ENCODE data around the gene ABCC11.
"Not testable (repeated sequence)": the region's sequence is repeated elsewhere in the genome, so short reads cannot be mapped to it uniquely, and the experiment has no call there.

The ABCC11 gene

GRCh38 chr16:48250520-48251278 lies 3.4 kb upstream of the ABCC11 start:
- no peak for DNase-seq

GRCh38 chr16:48246066-48246465 lies 1.3 kb downstream of the ABCC11 start:
- no peak for DNase-seq

- DNase-seq = no peak
These were observed 2.5 kb downstream of the ABCC11 start for GRCh38 chr16:48244863-48245195.

- DNase-seq = peak in 55 of 56 donors; percentile 28 to 95 (median 86)
These were observed 3.1 kb downstream of the ABCC11 start, which contains the start of gene LONP2 for GRCh38 chr16:48244080-48244862. TSS of gene LONP2 (plus strand) at chr16:48244300. CDS start at chr16:48244389, 89 bp downstream.

GRCh38 chr16:48240147-48240546 lies 7.2 kb downstream of the ABCC11 start:
- not testable (repeated sequence) for DNase-seq

- DNase-seq = no peak
These were observed 11.1 kb downstream of the ABCC11 start for GRCh38 chr16:48236286-48236685.

- DNase-seq = no peak
These were observed 11.7 kb downstream of the ABCC11 start for GRCh38 chr16:48235556-48236136.

- DNase-seq = no peak
These were observed 12.2 kb downstream of the ABCC11 start for GRCh38 chr16:48235058-48235555.

- no peak for DNase-seq
These were observed 12.7 kb downstream of the ABCC11 start for GRCh38 chr16:48234630-48235029.

- DNase-seq = no peak
These were observed 14.8 kb downstream of the ABCC11 start for GRCh38 chr16:48232493-48233040.

- DNase-seq = peak in 7 of 56 donors; percentile 1 to 7 (median 3)
These were observed 15.4 kb downstream of the ABCC11 start for GRCh38 chr16:48231727-48232492.

GRCh38 chr16:48225456-48225855 lies 21.9 kb downstream of the ABCC11 start:
- no peak for DNase-seq

- DNase-seq = no peak
These were observed 23.8 kb downstream of the ABCC11 start for GRCh38 chr16:48223490-48223889.

- no peak for DNase-seq
These were observed 26.4 kb downstream of the ABCC11 start for GRCh38 chr16:48220891-48221290.

- no peak for DNase-seq
These were observed 28.9 kb downstream of the ABCC11 start for GRCh38 chr16:48218473-48218872.

GRCh38 chr16:48217708-48218107 lies 29.6 kb downstream of the ABCC11 start:
- no peak for DNase-seq

- DNase-seq = no peak
These were observed 31.6 kb downstream of the ABCC11 start for GRCh38 chr16:48215738-48216137.

GRCh38 chr16:48212033-48212432 lies 35.3 kb downstream of the ABCC11 start:
- DNase-seq = no peak

GRCh38 chr16:48210747-48211146 lies 36.6 kb downstream of the ABCC11 start:
- no peak for DNase-seq

- no peak for DNase-seq
These were observed 40.6 kb downstream of the ABCC11 start for GRCh38 chr16:48206594-48207242.

GRCh38 chr16:48204825-48205151 lies 42.6 kb downstream of the ABCC11 start:
- DNase-seq = no peak
